ENCODE data around the gene KRCC1. TPM values are rescaled to one million over a fixed set of nuclear protein-coding genes. Genes with fewer than 3 reads are reported as not detected.
"Not testable (repeated sequence)": the region's sequence is repeated elsewhere in the genome, so short reads cannot be mapped to it uniquely, and the experiment has no call there.

KRCC1 gene
- total and polyA plus RNA-seq, 5 donors, result 24.6 to 31.6 (median 26.0) TPM

DNA sequence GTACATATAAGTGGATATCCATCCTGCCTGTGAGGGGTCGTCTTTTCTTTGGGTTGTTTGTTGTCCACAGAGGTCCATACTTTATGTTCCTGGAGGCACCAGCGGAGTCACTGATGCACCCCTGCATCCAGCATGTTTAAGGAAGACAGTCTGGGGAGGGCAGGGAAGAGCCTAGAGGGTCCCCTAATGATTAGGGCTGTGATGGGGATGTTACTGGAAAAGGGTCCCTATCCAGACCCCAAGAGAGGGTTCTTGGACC, 37.9 kb downstream of the KRCC1 start:
- ATAC-seq; H3K27ac ChIP-seq (ENCODE audit: low read length); H3K4me3 ChIP-seq (ENCODE audit: low read length); H3K27me3 ChIP-seq (ENCODE audit: control insufficient read depth, insufficient read depth); intact Hi-C loops (cut with DNase I); DNase-seq; H3K4me1 ChIP-seq (ENCODE audit: control insufficient read depth, insufficient read depth, low read length); H3K9me3 ChIP-seq (ENCODE audit: control insufficient read depth, low read length): not testable (repeated sequence)
- WGBS, result 83% methylated on average over 2 of the region's 2 CpGs

DNA sequence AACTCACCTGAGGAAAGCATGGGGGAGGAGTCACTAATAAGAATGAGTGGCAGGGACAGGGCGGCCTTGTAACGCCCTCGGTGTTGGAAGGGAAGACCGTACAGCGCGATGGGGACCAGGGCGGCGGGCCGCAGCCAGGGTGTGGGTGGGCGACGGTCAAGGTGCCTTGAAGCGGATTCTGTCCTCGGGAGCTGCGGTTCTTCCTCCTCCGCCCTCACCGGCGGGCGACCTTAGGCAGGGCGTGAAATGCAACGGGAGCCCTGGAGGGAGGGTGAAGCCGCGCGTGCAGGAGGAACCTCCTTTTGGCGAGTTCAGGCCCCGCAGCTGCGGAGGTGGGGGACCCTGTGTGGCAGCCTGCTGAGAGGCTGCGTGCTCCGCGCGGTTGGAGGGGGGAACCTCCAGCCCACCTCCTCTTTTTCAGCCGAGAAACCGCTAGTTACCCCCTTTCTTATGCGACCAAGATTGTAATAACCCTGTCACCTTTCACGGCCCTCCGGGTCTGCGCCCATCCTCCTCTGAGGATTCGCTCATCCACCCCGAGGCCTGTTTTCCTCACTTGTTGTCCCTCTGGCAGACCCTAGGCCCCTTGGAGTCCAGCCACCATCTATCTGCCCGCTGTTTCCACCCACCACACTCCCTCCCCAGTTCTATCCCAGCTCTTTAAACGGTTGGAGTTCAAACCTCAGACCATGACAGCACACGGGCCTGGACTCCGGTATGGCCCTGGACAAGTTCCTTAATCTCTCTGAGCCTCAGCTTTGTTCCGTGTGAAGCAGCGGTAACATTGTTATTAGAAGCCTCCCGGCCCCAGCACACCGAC, 38.4 kb downstream of the KRCC1 start:
- peak; percentile 76 to 77 for ATAC-seq
- DNase-seq, result peak in 2 of 3 donors; percentile 71 to 75
- 24% methylated on average over 46 of the region's 46 CpGs for WGBS
- H3K27me3 ChIP-seq (ENCODE audit: control insufficient read depth, insufficient read depth), result no peaks in the 10 kb centered on the region
- no peaks in the 10 kb centered on the region for H3K9me3 ChIP-seq (ENCODE audit: control insufficient read depth, low read length)
- H3K27ac ChIP-seq (ENCODE audit: low read length), result no peak overlapping the region
- no peaks in the 10 kb centered on the region for H3K4me1 ChIP-seq (ENCODE audit: control insufficient read depth, insufficient read depth, low read length)
- H3K4me3 ChIP-seq (ENCODE audit: low read length), result peak overlapping the region; percentile 62
- intact Hi-C loops (cut with DNase I), result no loop called here

DNA sequence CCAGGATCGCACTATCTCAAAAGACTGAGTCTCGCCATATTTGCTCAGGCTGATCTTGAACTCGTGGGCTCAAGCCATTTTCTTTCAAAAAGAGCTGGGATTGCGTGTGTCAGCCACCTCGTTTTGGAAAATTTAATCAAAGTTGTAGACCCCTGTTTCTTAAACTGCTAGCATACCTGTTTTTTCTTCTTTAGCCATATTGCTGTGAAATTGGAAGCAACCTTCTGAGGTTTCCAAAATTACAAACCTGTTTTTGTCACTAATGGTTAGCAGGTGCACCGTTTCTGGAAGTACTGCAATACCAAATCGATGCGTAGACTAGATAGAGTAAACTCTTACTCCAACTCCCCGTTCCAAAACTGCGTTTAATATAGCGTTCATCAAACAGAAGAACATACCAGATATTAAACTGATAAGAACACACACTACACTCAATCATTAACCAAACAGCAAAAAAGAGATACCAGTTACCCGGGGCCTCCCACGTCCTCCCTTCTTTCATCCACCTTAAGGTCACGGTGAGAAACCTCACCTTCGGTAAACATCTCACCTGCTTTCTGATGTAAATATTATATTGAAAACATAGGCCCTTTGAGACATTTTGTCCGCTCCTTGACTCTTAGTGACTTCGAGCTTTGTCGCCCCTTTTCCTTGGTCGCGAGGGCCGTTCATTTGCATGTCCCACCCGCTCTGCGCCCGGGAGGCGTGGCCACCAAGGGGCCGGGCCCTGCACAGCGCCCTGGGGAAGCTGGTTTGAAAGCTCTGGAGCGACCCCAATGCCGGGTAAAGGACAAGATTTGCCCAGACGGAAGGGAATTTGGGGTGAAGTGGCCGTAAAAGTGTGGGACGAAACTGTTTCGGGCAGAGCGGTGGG, 39.3 kb downstream of the KRCC1 start, which contains the start of gene RNU2-63P:
Gene RNU2-63P (minus strand): TSS at position 462 of the 874 bp plus-strand sequence.
- no peak within 1 kb of the TSS for H3K27ac ChIP-seq (ENCODE audit: low read length)
- ATAC-seq, result peak; percentile 95 to 96
- intact Hi-C loops (cut with DNase I), result no loop called here
- H3K27me3 ChIP-seq (ENCODE audit: control insufficient read depth, insufficient read depth), result no peaks in the 10 kb centered on the region
- H3K4me1 ChIP-seq (ENCODE audit: control insufficient read depth, insufficient read depth, low read length), result no peaks in the 10 kb centered on the region
- H3K4me3 ChIP-seq (ENCODE audit: low read length), result peak within 1 kb of the TSS; percentile 62
- H3K9me3 ChIP-seq (ENCODE audit: control insufficient read depth, low read length), result no peaks in the 10 kb centered on the region
- 11% methylated on average over 34 of the region's 34 CpGs for WGBS
- peak; percentile 72 to 88 (median 84) for DNase-seq

DNA sequence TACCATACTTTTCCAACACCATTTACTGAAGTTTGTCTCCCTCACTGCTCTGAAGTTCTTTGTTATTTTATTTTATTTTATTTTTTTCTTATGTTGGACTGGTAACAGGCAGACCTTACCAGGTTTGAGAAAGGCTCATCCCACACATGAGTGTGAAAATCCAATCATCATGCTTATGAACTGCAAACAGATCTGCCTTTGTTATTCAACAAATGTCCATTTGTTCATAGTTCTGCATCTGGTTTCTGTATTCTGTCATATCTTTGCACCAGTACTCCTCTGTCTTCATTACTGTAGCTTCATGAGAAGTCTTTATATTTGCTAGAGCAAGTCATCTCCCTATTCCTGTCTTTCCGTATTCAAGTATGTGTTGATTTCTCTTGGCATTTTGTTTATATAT, 44.6 kb downstream of the KRCC1 start:
- Histone ChIP-seq H3K9me3 (ENCODE audit: control insufficient read depth, low read length) (no peaks in the 10 kb centered on the region), H3K27ac (ENCODE audit: low read length) (no peak overlapping the region), H3K4me1 (ENCODE audit: control insufficient read depth, insufficient read depth, low read length) (no peaks in the 10 kb centered on the region), H3K4me3 (ENCODE audit: low read length) (no peak overlapping the region), H3K27me3 (ENCODE audit: control insufficient read depth, insufficient read depth) (no peaks in the 10 kb centered on the region)
- 65% methylated on average over 1 of the region's 1 CpG for WGBS
- no peak for DNase-seq
- ATAC-seq, result no peak
- intact Hi-C loops (cut with DNase I), result no loop called here

DNA sequence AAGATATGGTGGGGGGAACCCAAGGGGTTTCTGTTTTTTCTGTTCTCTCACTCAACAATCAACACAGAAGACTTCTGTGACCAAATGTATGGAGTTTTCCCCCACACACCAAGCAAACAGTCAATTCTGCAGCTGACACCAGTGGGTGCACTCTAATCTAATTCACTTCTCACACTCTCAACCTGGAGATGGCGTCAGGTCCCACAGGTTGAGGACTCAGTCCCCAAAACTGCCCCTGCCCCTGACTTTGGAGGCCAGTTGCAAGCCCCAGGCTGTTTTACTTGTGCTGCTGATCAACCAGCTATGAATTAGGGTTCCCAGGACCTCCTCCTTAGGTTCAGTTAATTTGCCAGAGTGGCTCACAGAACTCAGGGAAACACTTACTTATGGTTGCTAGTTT, 45.4 kb downstream of the KRCC1 start:
- no peak overlapping the region for H3K4me3 ChIP-seq (ENCODE audit: low read length)
- no peaks in the 10 kb centered on the region for H3K9me3 ChIP-seq (ENCODE audit: control insufficient read depth, low read length)
- H3K27ac ChIP-seq (ENCODE audit: low read length), result no peak overlapping the region
- no peaks in the 10 kb centered on the region for H3K4me1 ChIP-seq (ENCODE audit: control insufficient read depth, insufficient read depth, low read length)
- WGBS, result 94% methylated on average over 1 of the region's 1 CpG
- ATAC-seq, result no peak
- DNase-seq, result no peak
- intact Hi-C loops (cut with DNase I), result no loop called here
- no peaks in the 10 kb centered on the region for H3K27me3 ChIP-seq (ENCODE audit: control insufficient read depth, insufficient read depth)

DNA sequence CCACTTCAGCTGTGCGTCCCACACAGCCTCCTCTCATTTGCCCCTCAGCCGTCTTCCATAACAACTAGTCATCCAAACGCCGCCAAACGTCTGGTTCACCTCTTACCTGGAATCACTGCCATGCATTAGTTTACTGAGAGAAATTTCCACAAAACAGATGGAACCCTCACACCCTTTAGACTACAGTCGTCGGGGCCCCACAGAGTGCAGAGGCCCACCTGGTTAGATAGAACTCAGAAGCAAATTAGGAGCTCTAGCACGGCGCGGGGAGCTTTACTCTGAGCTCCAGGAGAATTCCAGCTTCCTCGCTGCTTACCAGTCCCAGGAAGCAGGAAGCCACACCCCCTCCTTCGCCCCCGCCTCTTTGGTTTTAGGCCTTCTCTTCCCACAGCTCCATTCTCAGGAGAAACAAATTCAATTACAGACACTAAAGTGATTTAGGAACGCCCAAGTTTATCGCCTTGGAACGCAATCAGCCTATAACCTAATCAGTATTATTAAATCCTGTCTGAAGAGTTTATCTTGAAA, 48.6 kb downstream of the KRCC1 start:
- Histone ChIP-seq H3K27ac (ENCODE audit: low read length) (no peak overlapping the region), H3K4me3 (ENCODE audit: low read length) (no peak overlapping the region), H3K27me3 (ENCODE audit: control insufficient read depth, insufficient read depth) (no peaks in the 10 kb centered on the region), H3K4me1 (ENCODE audit: control insufficient read depth, insufficient read depth, low read length) (no peaks in the 10 kb centered on the region), H3K9me3 (ENCODE audit: control insufficient read depth, low read length) (no peaks in the 10 kb centered on the region)
- intact Hi-C loops (cut with DNase I), result no loop called here
- WGBS, result 90% methylated on average over 16 of the region's 16 CpGs
- DNase-seq, result no peak
- no peak for ATAC-seq

DNA sequence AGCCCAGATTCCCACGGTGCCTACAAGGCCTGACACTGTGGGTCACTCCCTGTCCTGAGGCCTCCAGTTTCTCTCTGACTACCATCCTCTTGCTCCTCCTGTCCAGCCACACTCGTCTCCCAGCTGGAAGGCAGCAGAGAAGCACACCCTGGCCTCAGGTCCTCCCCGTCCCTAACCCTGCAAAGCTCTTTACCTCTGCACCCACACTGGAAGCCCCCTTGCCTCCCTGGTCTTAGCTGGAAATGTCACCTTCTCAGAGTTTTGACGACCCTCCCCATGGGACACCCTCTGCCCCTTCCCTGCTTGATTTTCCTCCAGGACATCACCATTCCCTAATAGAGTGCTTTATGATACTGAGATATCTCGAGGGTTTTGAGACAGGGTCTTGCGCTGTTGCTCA, 49.8 kb downstream of the KRCC1 start:
- WGBS, result 88% methylated on average over 6 of the region's 6 CpGs
- no peak for ATAC-seq
- Histone ChIP-seq H3K27ac (ENCODE audit: low read length) (no peak overlapping the region), H3K27me3 (ENCODE audit: control insufficient read depth, insufficient read depth) (no peaks in the 10 kb centered on the region), H3K4me3 (ENCODE audit: low read length) (no peak overlapping the region), H3K9me3 (ENCODE audit: control insufficient read depth, low read length) (no peaks in the 10 kb centered on the region), H3K4me1 (ENCODE audit: control insufficient read depth, insufficient read depth, low read length) (no peaks in the 10 kb centered on the region)
- DNase-seq, result no peak
- intact Hi-C loops (cut with DNase I), result no loop called here

DNA sequence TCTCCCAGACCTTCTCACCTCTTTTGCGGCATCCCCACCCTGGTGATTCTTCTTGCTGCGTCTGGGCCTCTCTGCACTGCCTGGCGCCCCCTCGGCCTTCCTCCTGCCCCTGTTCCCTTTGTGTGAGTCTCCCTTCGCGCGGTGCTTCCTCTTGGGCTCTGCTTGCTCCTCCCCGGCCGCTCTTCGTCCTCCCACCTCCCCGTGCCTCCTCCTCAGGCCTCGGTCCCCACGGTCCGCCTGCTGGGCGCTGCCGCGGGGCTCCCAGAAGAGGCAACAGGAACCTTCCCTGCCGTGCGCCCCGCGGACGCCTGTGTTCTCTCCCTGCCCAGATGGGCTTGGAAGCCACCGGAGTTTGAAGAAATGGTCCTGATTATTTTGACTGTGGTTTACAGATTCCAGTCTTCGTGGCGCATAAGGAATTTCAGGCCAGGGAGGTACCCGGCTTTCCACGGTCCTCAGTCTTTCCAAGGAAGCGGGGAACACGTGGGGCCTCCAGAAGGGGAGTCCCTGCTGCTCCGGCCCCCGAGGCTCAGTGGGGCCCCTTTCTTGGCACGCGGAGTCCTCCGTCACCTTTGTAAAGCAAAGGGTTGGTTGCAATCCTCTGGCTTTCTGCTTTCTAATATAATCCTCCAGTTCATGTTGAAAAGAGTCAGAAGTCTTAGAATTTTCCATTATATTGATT, 52.4 kb downstream of the KRCC1 start:
- no peaks in the 10 kb centered on the region for H3K4me1 ChIP-seq (ENCODE audit: control insufficient read depth, insufficient read depth, low read length)
- H3K27ac ChIP-seq (ENCODE audit: low read length), result no peak overlapping the region
- H3K4me3 ChIP-seq (ENCODE audit: low read length), result no peak overlapping the region
- no peaks in the 10 kb centered on the region for H3K9me3 ChIP-seq (ENCODE audit: control insufficient read depth, low read length)
- no peaks in the 10 kb centered on the region for H3K27me3 ChIP-seq (ENCODE audit: control insufficient read depth, insufficient read depth)
- 52% methylated on average over 34 of the region's 34 CpGs for WGBS
- peak in 1 of 2 donors; percentile 25 for ATAC-seq
- DNase-seq, result peak in 1 of 3 donors; percentile 54
- intact Hi-C loops (cut with DNase I), result no loop called here

DNA sequence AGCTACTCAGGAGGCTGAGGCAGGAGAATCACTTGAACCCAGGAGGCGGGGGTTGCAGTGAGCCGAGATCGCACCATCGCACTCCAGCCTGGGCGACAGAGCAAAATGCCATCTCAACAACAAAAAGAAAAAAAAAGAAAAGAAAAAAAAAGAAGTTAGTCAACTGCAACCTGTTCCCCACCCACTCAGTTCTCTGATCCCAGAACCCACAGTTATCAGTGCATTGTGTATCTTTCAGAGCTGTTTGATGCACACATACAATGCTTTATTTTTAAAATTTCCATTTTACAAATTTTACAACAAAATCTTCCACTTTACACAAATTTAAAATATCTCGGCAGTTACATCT, 53.2 kb downstream of the KRCC1 start:
- WGBS, result 95% methylated on average over 6 of the region's 6 CpGs

DNA sequence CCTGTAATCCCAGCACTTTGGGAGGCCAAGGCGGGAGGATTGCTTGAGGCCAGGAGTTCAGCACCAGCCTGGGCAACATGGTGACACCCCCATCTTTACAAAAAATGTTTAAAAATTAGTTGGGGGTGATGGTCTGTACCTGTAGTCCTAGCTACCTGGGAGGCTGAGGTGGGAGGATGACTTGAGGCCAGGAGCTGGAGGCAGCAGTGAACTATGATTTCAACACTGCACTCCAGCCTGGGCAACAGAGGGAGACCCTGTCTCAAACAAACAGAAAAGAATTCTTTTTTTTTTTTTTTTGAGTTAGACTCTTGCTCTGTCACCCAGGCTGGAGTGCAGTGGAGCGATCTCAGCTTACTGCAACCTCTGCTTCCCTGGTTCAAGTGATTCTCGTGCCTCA, 55.1 kb downstream of the KRCC1 start:
- H3K4me3 ChIP-seq (ENCODE audit: low read length); H3K9me3 ChIP-seq (ENCODE audit: control insufficient read depth, low read length); intact Hi-C loops (cut with DNase I); DNase-seq; ATAC-seq; H3K27ac ChIP-seq (ENCODE audit: low read length); H3K4me1 ChIP-seq (ENCODE audit: control insufficient read depth, insufficient read depth, low read length); H3K27me3 ChIP-seq (ENCODE audit: control insufficient read depth, insufficient read depth): not testable (repeated sequence)
- WGBS, result 66% methylated on average over 3 of the region's 3 CpGs

More for the DNA sequence above, 53.2 kb downstream of the KRCC1 start:
- H3K9me3 ChIP-seq (ENCODE audit: control insufficient read depth, low read length), result no peaks in the 10 kb centered on the region
- no peaks in the 10 kb centered on the region for H3K4me1 ChIP-seq (ENCODE audit: control insufficient read depth, insufficient read depth, low read length)
- no peak overlapping the region for H3K4me3 ChIP-seq (ENCODE audit: low read length)
- H3K27ac ChIP-seq (ENCODE audit: low read length), result no peak overlapping the region
- ATAC-seq, result no peak
- no peak for DNase-seq
- no peaks in the 10 kb centered on the region for H3K27me3 ChIP-seq (ENCODE audit: control insufficient read depth, insufficient read depth)
- intact Hi-C loops (cut with DNase I), result no loop called here

DNA sequence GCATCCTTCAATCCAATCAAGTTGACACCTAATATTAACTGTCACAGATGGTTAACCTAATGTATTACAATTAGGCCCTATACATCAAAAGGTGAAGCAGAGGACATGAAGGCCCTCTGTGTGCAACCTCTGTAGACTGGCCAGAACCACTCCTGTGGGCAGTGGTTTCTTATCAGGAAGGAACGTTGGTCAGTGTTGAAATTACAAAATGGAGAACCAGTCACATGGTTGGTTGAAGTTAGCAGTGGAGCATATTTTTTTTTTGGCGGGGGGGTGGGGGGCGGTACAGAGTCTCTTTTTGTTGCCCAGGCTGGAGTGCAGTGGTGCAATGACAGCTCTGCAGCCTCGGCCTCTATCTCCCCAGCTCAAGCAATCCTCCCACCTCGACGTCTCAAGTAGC, 59.0 kb downstream of the KRCC1 start:
- Histone ChIP-seq H3K27ac (ENCODE audit: low read length) (no peak overlapping the region), H3K27me3 (ENCODE audit: control insufficient read depth, insufficient read depth) (no peaks in the 10 kb centered on the region), H3K4me3 (ENCODE audit: low read length) (no peak overlapping the region), H3K9me3 (ENCODE audit: control insufficient read depth, low read length) (no peaks in the 10 kb centered on the region), H3K4me1 (ENCODE audit: control insufficient read depth, insufficient read depth, low read length) (no peaks in the 10 kb centered on the region)
- intact Hi-C loops (cut with DNase I), result no loop called here
- no peak for DNase-seq
- ATAC-seq, result no peak
- 76% methylated on average over 6 of the region's 6 CpGs for WGBS
